SK-N-SH (cell line): ENCODE measurements around the gene ARHGEF12. TPM values are rescaled to one million over a fixed set of nuclear protein-coding genes. Genes with fewer than 3 reads are reported as not detected.

ENCODE experiments used
- CTCF ChIA-PET: fragments of 300-600, 350-600 bp; formaldehyde crosslinking; extraction: SDS; loops from one replicate; lab custom pipeline; 2021; lab: Yijun Ruan, JAX
- POLR2A ChIA-PET: fragments of 350-600 bp; sonication (Branson Sonifier 250); formaldehyde crosslinking; extraction: SDS; loops from one replicate; lab custom pipeline; 2020; ENCODE audit warnings: antibody characterized with exemption, inconsistent platforms; lab: Yijun Ruan, JAX
- DNase-seq: peaks from one replicate; pipeline ENCODE4 v3.0.0; 2012
- H2AFZ ChIP-seq: fragments of 200-600 bp; sonication (generic); 2 replicates; pipeline ENCODE4 v1.8.1; 2016; ENCODE audit warnings: antibody characterized with exemption, mild to moderate bottlenecking, low read depth
- H3F3A ChIP-seq: fragments of 200-600 bp; sonication (generic); replicated peaks from 2 replicates; pipeline ENCODE3; 2016; ENCODE audit warnings: antibody characterized with exemption, mild to moderate bottlenecking; ENCODE audit not compliant: insufficient read depth
- H3K27ac ChIP-seq, 2 experiments: fragments of 200-500 bp in 1 of 2; fragments of 200-600 bp in 1 of 2; sonication (Bioruptor generic) in 1 of 2; sonication (generic), shearing (Covaris generic) in 1 of 2; 2 replicates each; pipeline versions ENCODE4 v1.5.1 to v1.6.1; 2014 to 2016; ENCODE audit warnings: low read depth in 2 of 2, inconsistent platforms in 1 of 2, low read length in 1 of 2, mild to moderate bottlenecking in 1 of 2, mixed read lengths in 1 of 2
- H3K27me3 ChIP-seq: fragments of 200-600 bp; sonication (generic), shearing (Covaris generic); 2 replicates; pipeline ENCODE4 v1.6.1; 2016; ENCODE audit warnings: mixed run types; ENCODE audit not compliant: insufficient read depth
- H3K36me3 ChIP-seq, 2 experiments: fragments of 200-500 bp in 1 of 2; fragments of 200-600 bp in 1 of 2; sonication (Bioruptor generic) in 1 of 2; sonication (generic) in 1 of 2; replicated peaks in 1 of 2; 2 replicates each; pipeline versions ENCODE3 to v1.5.1; 2014 to 2016; ENCODE audit warnings: low read length in 1 of 2, mild to moderate bottlenecking in 1 of 2; ENCODE audit not compliant: insufficient read depth in 2 of 2, control insufficient read depth in 1 of 2
- H3K4me1 ChIP-seq, 2 experiments: fragments of 200-500 bp in 1 of 2; fragments of 200-600 bp in 1 of 2; sonication (Bioruptor generic) in 1 of 2; sonication (generic), shearing (Covaris generic) in 1 of 2; 2 replicates each; pipeline versions ENCODE4 v1.5.1 to v1.6.1; 2014 to 2016; ENCODE audit warnings: low read depth in 1 of 2, low read length in 1 of 2, mixed run types in 1 of 2; ENCODE audit not compliant: insufficient read depth in 2 of 2, control insufficient read depth in 1 of 2
- H3K4me2 ChIP-seq: fragments of 200-600 bp; sonication (generic), shearing (Covaris generic); 2 replicates; pipeline ENCODE4 v1.6.1; 2017; ENCODE audit warnings: mixed run types
- H3K4me3 ChIP-seq, 2 experiments: fragments of 200-500 bp in 1 of 2; fragments of 200-600 bp in 1 of 2; sonication (Bioruptor generic) in 1 of 2; sonication (generic), shearing (Covaris generic) in 1 of 2; 2 replicates each; pipeline versions ENCODE4 v1.5.1 to v1.8.1; 2014 to 2016; ENCODE audit warnings: low read depth in 2 of 2, inconsistent platforms in 1 of 2, low read length in 1 of 2, mild to moderate bottlenecking in 1 of 2, mixed read lengths in 1 of 2, moderate library complexity in 1 of 2
- H3K79me2 ChIP-seq: fragments of 200-600 bp; sonication (generic); 2 replicates; pipeline ENCODE4 v1.8.1; 2017; ENCODE audit warnings: mild to moderate bottlenecking; ENCODE audit not compliant: insufficient read depth
- H3K9ac ChIP-seq: fragments of 200-600 bp; sonication (generic); 2 replicates; pipeline ENCODE4 v1.6.1; 2017; ENCODE audit warnings: mixed run types
- H3K9me2 ChIP-seq: fragments of 200-600 bp; sonication (generic); 2 replicates; pipeline ENCODE4 v1.6.1; 2017; ENCODE audit warnings: mixed run types
- H3K9me3 ChIP-seq: fragments of 200-600 bp; sonication (generic); 2 replicates; pipeline ENCODE4 v1.6.1; 2017; ENCODE audit warnings: mixed run types, mild to moderate bottlenecking, moderate library complexity
- H4K20me1 ChIP-seq: fragments of 200-600 bp; sonication (generic); 2 replicates; pipeline ENCODE4 v1.6.1; 2017; ENCODE audit warnings: mild to moderate bottlenecking, mixed run types; ENCODE audit not compliant: insufficient read depth
- CHD2 ChIP-seq: fragments of 150-350 bp; IDR thresholded peaks from 2 replicates; pipeline ENCODE4 v1.6.1; 2018; ENCODE audit warnings: low read length; ENCODE audit not compliant: partially characterized antibody
- EZH2phosphoT487 ChIP-seq: fragments of 200-600 bp; sonication (generic); IDR thresholded peaks from 2 replicates; pipeline ENCODE4 v1.6.1; 2017; ENCODE audit warnings: low read depth, mixed run types, mild to moderate bottlenecking, antibody characterized with exemption, moderate library complexity, borderline replicate concordance
- FOSL2 ChIP-seq: IDR thresholded peaks from 2 replicates; pipeline ENCODE4 v1.4.0; 2012; ENCODE audit warnings: low read depth, mild to moderate bottlenecking, moderate library complexity, borderline replicate concordance
- FOXM1 ChIP-seq: IDR thresholded peaks from 2 replicates; pipeline ENCODE4 v1.4.0; 2012; ENCODE audit warnings: low read depth, mild to moderate bottlenecking
- GABPA ChIP-seq: IDR thresholded peaks from 2 replicates; pipeline ENCODE4 v1.4.0; 2012; ENCODE audit warnings: low read depth, mild to moderate bottlenecking
- JUND ChIP-seq: IDR thresholded peaks from 2 replicates; pipeline ENCODE4 v1.4.0; 2012
- MAX ChIP-seq: IDR thresholded peaks from 2 replicates; pipeline ENCODE4 v1.4.0; 2012; ENCODE audit warnings: low read depth
- MEF2A ChIP-seq: IDR thresholded peaks from 2 replicates; pipeline ENCODE4 v1.4.0; 2012; ENCODE audit warnings: low read depth, borderline replicate concordance
- MXI1 ChIP-seq: IDR thresholded peaks from 2 replicates; pipeline ENCODE4 v1.6.1; 2012; ENCODE audit warnings: mild to moderate bottlenecking, low read depth, low read length, improper control_type of control experiment
- NFIC ChIP-seq: IDR thresholded peaks from 2 replicates; pipeline ENCODE4 v1.4.0; 2012; ENCODE audit warnings: borderline replicate concordance
- PBX3 ChIP-seq: IDR thresholded peaks from 2 replicates; pipeline ENCODE4; 2012
- POLR2AphosphoS5 ChIP-seq: IDR thresholded peaks from 2 replicates; pipeline ENCODE4 v1.6.1; 2012; ENCODE audit warnings: low read depth, low read length
- RAD21 ChIP-seq: IDR thresholded peaks from 2 replicates; pipeline ENCODE4 v1.6.1; 2012; ENCODE audit warnings: mild to moderate bottlenecking, low read length
- RCOR1 ChIP-seq: fragments of 150-350 bp; IDR thresholded peaks from 2 replicates; pipeline ENCODE4 v1.6.1; 2017; ENCODE audit warnings: antibody characterized with exemption, low read length
- REST ChIP-seq: IDR thresholded peaks from 2 replicates; pipeline ENCODE4 v1.6.1; 2012; ENCODE audit warnings: mild to moderate bottlenecking, low read depth, low read length, moderate library complexity
- RXRA ChIP-seq: IDR thresholded peaks from 2 replicates; pipeline ENCODE4 v1.4.0; 2012; ENCODE audit warnings: low read depth, mild to moderate bottlenecking, borderline replicate concordance
- SIN3A ChIP-seq: IDR thresholded peaks from 2 replicates; pipeline ENCODE4 v1.6.1; 2012; ENCODE audit warnings: low read depth, mild to moderate bottlenecking, low read length, moderate library complexity, borderline replicate concordance
- USF2 ChIP-seq: fragments of 150-350 bp; IDR thresholded peaks from 2 replicates; pipeline ENCODE4 v1.6.1; 2017; ENCODE audit warnings: antibody characterized with exemption, low read length, low read depth, borderline replicate concordance
- WGBS: methylation state at CpG from one replicate; pipeline ENCODE4 v1.1.6; 2017; ENCODE audit warnings: low lambda C conversion rate; 5-methylcytosine and 5-hydroxymethylcytosine counted together
- polyA plus RNA-seq, 3 experiments: library from polyadenylated mRNA; depleted of rRNA; stranded (reverse); fragments of >200 nt; gene quantifications; 2 replicates each; pipeline ENCODE4 v1.2.3, GENCODE V29; 2012
- TF ChIP-seq, protein P1 (sequence below): fragments of 200-600 bp; sonication (generic); IDR thresholded peaks from 2 replicates; pipeline ENCODE4 v1.6.1; 2017; ENCODE audit warnings: antibody characterized with exemption, mild to moderate bottlenecking, moderate library complexity

ARHGEF12 gene
- polyA plus RNA-seq, 1 of the 3 experiments (the other 2 are of a cell fraction): 12.3 TPM

DNA sequence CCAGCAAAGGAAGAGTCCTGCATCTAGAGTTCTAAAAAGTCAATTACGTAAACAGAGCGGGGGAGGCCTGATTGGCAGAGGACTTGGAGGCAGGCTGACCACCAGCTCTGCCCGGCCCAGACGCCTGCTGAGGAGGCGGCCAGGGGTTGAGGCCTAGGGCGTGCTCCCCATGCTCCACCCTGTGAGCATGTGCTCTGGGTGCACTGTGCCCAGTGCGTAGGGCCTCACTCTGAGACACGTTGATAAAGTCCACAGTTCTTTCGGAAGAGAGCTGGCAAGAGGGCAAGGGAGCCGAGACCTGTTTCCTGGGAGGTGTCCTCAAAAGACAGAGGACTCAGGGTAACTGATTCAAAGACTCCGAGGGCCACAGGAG is 200.6 kb downstream of the ARHGEF12 start:
- Histone ChIP-seq H3K9me2 (no peaks in the 10 kb centered on the region), H3K27me3 (no peaks in the 10 kb centered on the region), H3K36me3 (no peaks in the 10 kb centered on the region), H3K4me3 (no peak overlapping the region), H3K4me2 (no peak overlapping the region), H3K4me1 (peaks cover 0 to 25% of the 10 kb centered on the region in 2 experiments; a peak in 2 of 4 replicates), H3F3A (no peaks in the 10 kb centered on the region), H3K79me2 (no peaks in the 10 kb centered on the region), H4K20me1 (no peaks in the 10 kb centered on the region), H3K27ac (no peak overlapping the region), H3K9ac (no peak overlapping the region), H2AFZ (no peak overlapping the region), H3K9me3 (no peaks in the 10 kb centered on the region)
- ChIA-PET POLR2A (no interaction called here), CTCF (interaction anchor here (1.1 to 2.4 kb wide), 3 partner anchors 10 to 25 kb away, joined by 3 to 6 read pairs (median 3); partner anchors contain the start of gene GRIK4)
- no peak for DNase-seq
- no peak for TF ChIP-seq RCOR1
- no peak for TF ChIP-seq RAD21
- no peak for TF ChIP-seq POLR2AphosphoS5
- no peak for TF ChIP-seq MXI1
- TF ChIP-seq CHD2: no peak
- TF ChIP-seq, protein P1, sequence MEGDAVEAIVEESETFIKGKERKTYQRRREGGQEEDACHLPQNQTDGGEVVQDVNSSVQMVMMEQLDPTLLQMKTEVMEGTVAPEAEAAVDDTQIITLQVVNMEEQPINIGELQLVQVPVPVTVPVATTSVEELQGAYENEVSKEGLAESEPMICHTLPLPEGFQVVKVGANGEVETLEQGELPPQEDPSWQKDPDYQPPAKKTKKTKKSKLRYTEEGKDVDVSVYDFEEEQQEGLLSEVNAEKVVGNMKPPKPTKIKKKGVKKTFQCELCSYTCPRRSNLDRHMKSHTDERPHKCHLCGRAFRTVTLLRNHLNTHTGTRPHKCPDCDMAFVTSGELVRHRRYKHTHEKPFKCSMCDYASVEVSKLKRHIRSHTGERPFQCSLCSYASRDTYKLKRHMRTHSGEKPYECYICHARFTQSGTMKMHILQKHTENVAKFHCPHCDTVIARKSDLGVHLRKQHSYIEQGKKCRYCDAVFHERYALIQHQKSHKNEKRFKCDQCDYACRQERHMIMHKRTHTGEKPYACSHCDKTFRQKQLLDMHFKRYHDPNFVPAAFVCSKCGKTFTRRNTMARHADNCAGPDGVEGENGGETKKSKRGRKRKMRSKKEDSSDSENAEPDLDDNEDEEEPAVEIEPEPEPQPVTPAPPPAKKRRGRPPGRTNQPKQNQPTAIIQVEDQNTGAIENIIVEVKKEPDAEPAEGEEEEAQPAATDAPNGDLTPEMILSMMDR: no peak
- no peak for TF ChIP-seq RXRA
- no peak for TF ChIP-seq MAX
- TF ChIP-seq PBX3: no peak
- TF ChIP-seq NFIC: no peak
- no peak for TF ChIP-seq FOSL2
- no peak for TF ChIP-seq GABPA
- no peak for TF ChIP-seq JUND
- TF ChIP-seq SIN3A: no peak
- no peak for TF ChIP-seq EZH2phosphoT487
- no peak for TF ChIP-seq USF2
- TF ChIP-seq REST: no peak
- TF ChIP-seq MEF2A: no peak
- TF ChIP-seq FOXM1: no peak
- 85% methylated on average over 9 of the region's 11 CpGs for WGBS
